Measurements from ENCODE around the gene TRAPPC6A. TPM values are rescaled to one million over a fixed set of nuclear protein-coding genes. Genes with fewer than 3 reads are reported as not detected.
"Not testable (repeated sequence)": the region's sequence is repeated elsewhere in the genome, so short reads cannot be mapped to it uniquely, and the experiment has no call there.

The TRAPPC6A gene
- total and polyA plus RNA-seq, 3 experiments from 2014 or later: 22.7 to 151 (median 24.3) TPM

GRCh38 chr19:45125360-45125759 lies 52.7 kb downstream of the TRAPPC6A start:
- POLR2A ChIA-PET: interaction anchor here (0.6 kb wide), 1 partner anchor 173 kb away, joined by 3 read pairs; no protein-coding TSS in a partner anchor
- CTCF ChIA-PET: interaction anchor here (0.8 to 2.7 kb wide), 9 partner anchors 12 to 109 kb away, joined by 3 to 8 read pairs (median 6); partner anchors contain the start of genes BLOC1S3, CLASRP and TRAPPC6A

GRCh38 chr19:45124021-45124420 lies 54.0 kb downstream of the TRAPPC6A start:
- CTCF ChIA-PET: interaction anchor here (1.0 to 2.7 kb wide), 4 partner anchors 11 to 107 kb away, joined by 3 to 7 read pairs (median 6); no protein-coding TSS in a partner anchor
- H3K27me3 Mint-ChIP-seq: no peaks in the 10 kb centered on the region
- Histone ChIP-seq H3K27me3 (ENCODE audit: insufficient read depth, low read length, poor library complexity, severe bottlenecking) (no peaks in the 10 kb centered on the region), H3K4me1 (ENCODE audit: insufficient read depth, low read length) (peaks cover 5% of the 10 kb centered on the region), H3K36me3 (ENCODE audit: insufficient read depth, low read length) (no peaks in the 10 kb centered on the region), H3K9me3 (ENCODE audit: low read length) (no peaks in the 10 kb centered on the region), H3K27ac (ENCODE audit: low read depth, low read length) (no peak overlapping the region), H3K4me3 (ENCODE audit: low read length) (no peak overlapping the region)
- peaks cover 30 to 55% (median 42%) of the 10 kb centered on the region in 3 donors for H3K4me1 Mint-ChIP-seq
- no peak for DNase-seq
- peaks cover 0 to 5% (median 0%) of the 10 kb centered on the region in 3 donors for H3K36me3 Mint-ChIP-seq
- H3K27ac Mint-ChIP-seq: peak overlapping the region in 3 of 8 donors; percentile 1 to 60 (median 51)
- no peak overlapping the region for H3K4me3 Mint-ChIP-seq
- H3K9me3 Mint-ChIP-seq: no peaks in the 10 kb centered on the region
- POLR2A ChIA-PET: no interaction called here

More at GRCh38 chr19:45125360-45125759, 52.7 kb downstream of the TRAPPC6A start:
- no peak overlapping the region for H3K27ac ChIP-seq (ENCODE audit: low read depth, low read length)
- Mint-ChIP-seq H3K36me3 (peaks cover 0 to 3% (median 0%) of the 10 kb centered on the region in 3 donors), H3K4me3 (no peak overlapping the region), H3K9me3 (no peaks in the 10 kb centered on the region), H3K4me1 (peaks cover 25 to 46% (median 34%) of the 10 kb centered on the region in 3 donors), H3K27me3 (no peaks in the 10 kb centered on the region), H3K27ac (peak overlapping the region in 1 of 8 donors; percentile 54)
- no peak for DNase-seq
- no peaks in the 10 kb centered on the region for H3K27me3 ChIP-seq (ENCODE audit: insufficient read depth, low read length, poor library complexity, severe bottlenecking)
- no peak overlapping the region for H3K4me3 ChIP-seq (ENCODE audit: low read length)
- H3K4me1 ChIP-seq (ENCODE audit: insufficient read depth, low read length): peaks cover 5% of the 10 kb centered on the region
- H3K9me3 ChIP-seq (ENCODE audit: low read length): no peaks in the 10 kb centered on the region
- H3K36me3 ChIP-seq (ENCODE audit: insufficient read depth, low read length): no peaks in the 10 kb centered on the region

- Histone ChIP-seq H3K36me3 (ENCODE audit: insufficient read depth, low read length) (no peaks in the 10 kb centered on the region), H3K27me3 (ENCODE audit: insufficient read depth, low read length, poor library complexity, severe bottlenecking) (no peaks in the 10 kb centered on the region), H3K9me3 (ENCODE audit: low read length) (no peaks in the 10 kb centered on the region), H3K4me3 (ENCODE audit: low read length) (no peak overlapping the region), H3K27ac (ENCODE audit: low read depth, low read length) (no peak overlapping the region), H3K4me1 (ENCODE audit: insufficient read depth, low read length) (peaks cover 8% of the 10 kb centered on the region)
- DNase-seq: no peak
- POLR2A ChIA-PET: no interaction called here
- peak overlapping the region in 2 of 8 donors; percentile 1 to 12 for H3K27ac Mint-ChIP-seq
- H3K36me3 Mint-ChIP-seq: peaks cover 0 to 5% (median 0%) of the 10 kb centered on the region in 3 donors
- CTCF ChIA-PET: interaction anchor here (1.0 to 2.7 kb wide), 2 partner anchors 20 to 107 kb away, joined by 3 to 7 read pairs; no protein-coding TSS in a partner anchor
- no peaks in the 10 kb centered on the region for H3K27me3 Mint-ChIP-seq
- no peaks in the 10 kb centered on the region for H3K9me3 Mint-ChIP-seq
- no peak overlapping the region for H3K4me3 Mint-ChIP-seq
- peaks cover 34 to 61% (median 42%) of the 10 kb centered on the region in 3 donors for H3K4me1 Mint-ChIP-seq
These were observed 54.6 kb downstream of the TRAPPC6A start for GRCh38 chr19:45123440-45123850.

GRCh38 chr19:45122832-45123231 lies 55.2 kb downstream of the TRAPPC6A start:
- peaks cover 39 to 67% (median 46%) of the 10 kb centered on the region in 3 donors for H3K4me1 Mint-ChIP-seq
- CTCF ChIA-PET: no interaction called here
- DNase-seq: no peak

GRCh38 chr19:45121827-45122345 lies 56.2 kb downstream of the TRAPPC6A start:
- Mint-ChIP-seq H3K4me1 (peaks cover 45 to 76% (median 52%) of the 10 kb centered on the region in 3 donors), H3K4me3 (peak overlapping the region in 3 of 7 donors; percentile 18 to 51 (median 24)), H3K9me3 (no peaks in the 10 kb centered on the region), H3K27me3 (no peaks in the 10 kb centered on the region), H3K36me3 (peaks cover 0 to 3% (median 0%) of the 10 kb centered on the region in 3 donors), H3K27ac (peak overlapping the region in 6 of 8 donors; percentile 21 to 89 (median 70))
- ChIA-PET CTCF (no interaction called here), POLR2A (no interaction called here)
- Histone ChIP-seq H3K36me3 (ENCODE audit: insufficient read depth, low read length) (no peaks in the 10 kb centered on the region), H3K27me3 (ENCODE audit: insufficient read depth, low read length, poor library complexity, severe bottlenecking) (no peaks in the 10 kb centered on the region), H3K27ac (ENCODE audit: low read depth, low read length) (no peak overlapping the region), H3K9me3 (ENCODE audit: low read length) (no peaks in the 10 kb centered on the region), H3K4me3 (ENCODE audit: low read length) (no peak overlapping the region), H3K4me1 (ENCODE audit: insufficient read depth, low read length) (peaks cover 24% of the 10 kb centered on the region)
- no peak for DNase-seq

More at GRCh38 chr19:45122832-45123231, 55.2 kb downstream of the TRAPPC6A start:
- Histone ChIP-seq H3K27ac (ENCODE audit: low read depth, low read length) (no peak overlapping the region), H3K36me3 (ENCODE audit: insufficient read depth, low read length) (no peaks in the 10 kb centered on the region), H3K9me3 (ENCODE audit: low read length) (no peaks in the 10 kb centered on the region), H3K27me3 (ENCODE audit: insufficient read depth, low read length, poor library complexity, severe bottlenecking) (no peaks in the 10 kb centered on the region), H3K4me1 (ENCODE audit: insufficient read depth, low read length) (peaks cover 14% of the 10 kb centered on the region), H3K4me3 (ENCODE audit: low read length) (no peak overlapping the region)
- POLR2A ChIA-PET: no interaction called here
- H3K27me3 Mint-ChIP-seq: no peaks in the 10 kb centered on the region
- H3K27ac Mint-ChIP-seq: peak overlapping the region in 2 of 8 donors; percentile 32 to 85
- peaks cover 0 to 3% (median 0%) of the 10 kb centered on the region in 3 donors for H3K36me3 Mint-ChIP-seq
- H3K9me3 Mint-ChIP-seq: no peaks in the 10 kb centered on the region
- H3K4me3 Mint-ChIP-seq: no peak overlapping the region

GRCh38 chr19:45119582-45119981 lies 58.5 kb downstream of the TRAPPC6A start:
- ChIA-PET POLR2A (no interaction called here), CTCF (no interaction called here)
- H3K36me3 Mint-ChIP-seq: peaks cover 0 to 3% (median 0%) of the 10 kb centered on the region in 3 donors
- H3K27me3 ChIP-seq (ENCODE audit: insufficient read depth, low read length, poor library complexity, severe bottlenecking): no peaks in the 10 kb centered on the region
- no peak overlapping the region for H3K4me3 ChIP-seq (ENCODE audit: low read length)
- peak overlapping the region in 2 of 7 donors; percentile 20 to 46 for H3K4me3 Mint-ChIP-seq
- H3K27ac Mint-ChIP-seq: peak overlapping the region in 3 of 8 donors; percentile 23 to 73 (median 38)
- peaks cover 51 to 80% (median 60%) of the 10 kb centered on the region in 3 donors for H3K4me1 Mint-ChIP-seq
- H3K36me3 ChIP-seq (ENCODE audit: insufficient read depth, low read length): no peaks in the 10 kb centered on the region
- H3K9me3 Mint-ChIP-seq: no peaks in the 10 kb centered on the region
- peaks cover 29% of the 10 kb centered on the region for H3K4me1 ChIP-seq (ENCODE audit: insufficient read depth, low read length)
- H3K27me3 Mint-ChIP-seq: no peaks in the 10 kb centered on the region
- no peak for DNase-seq
- H3K27ac ChIP-seq (ENCODE audit: low read depth, low read length): no peak overlapping the region
- H3K9me3 ChIP-seq (ENCODE audit: low read length): no peaks in the 10 kb centered on the region

- H3K27ac ChIP-seq (ENCODE audit: low read depth, low read length); H3K27me3 ChIP-seq (ENCODE audit: insufficient read depth, low read length, poor library complexity, severe bottlenecking); H3K27me3 Mint-ChIP-seq; H3K36me3 Mint-ChIP-seq; H3K9me3 Mint-ChIP-seq; H3K9me3 ChIP-seq (ENCODE audit: low read length); DNase-seq; H3K36me3 ChIP-seq (ENCODE audit: insufficient read depth, low read length); H3K4me3 ChIP-seq (ENCODE audit: low read length): not testable (repeated sequence)
- H3K27ac Mint-ChIP-seq: peak overlapping the region in 5 of 8 donors; percentile 43 to 73 (median 61)
- H3K4me1 Mint-ChIP-seq: peaks cover 46 to 79% (median 60%) of the 10 kb centered on the region in 3 donors
- ChIA-PET CTCF (interaction anchor here (1.3 to 1.5 kb wide), 2 partner anchors 8 to 15 kb away, joined by 4 to 5 read pairs; no protein-coding TSS in a partner anchor), POLR2A (interaction anchor here (1.7 kb wide), 1 partner anchor 27 kb away, joined by 4 read pairs; no protein-coding TSS in a partner anchor)
- peaks cover 29% of the 10 kb centered on the region for H3K4me1 ChIP-seq (ENCODE audit: insufficient read depth, low read length)
- peak overlapping the region in 4 of 7 donors; percentile 13 to 46 (median 26) for H3K4me3 Mint-ChIP-seq
These were observed 59.3 kb downstream of the TRAPPC6A start for GRCh38 chr19:45118591-45119355.

All from CD8-positive, alpha-beta memory T cell (primary cell).